ENCODE results near the gene IMPACT. TPM values are rescaled to one million over a fixed set of nuclear protein-coding genes. Genes with fewer than 3 reads are reported as not detected.

IMPACT gene
- total RNA-seq, 2 donors from 2014 or later: 21.5 to 28.7 TPM

- no peaks in the 10 kb centered on the region for H3K27me3 ChIP-seq (replicated peaks; ENCODE audit: insufficient read depth)
- H3K9me3 ChIP-seq: no peaks in the 10 kb centered on the region
- no peaks in the 10 kb centered on the region for H3K36me3 ChIP-seq
- no peak for DNase-seq (ENCODE audit: low spot score)
- no peaks in the 10 kb centered on the region for H3K4me1 ChIP-seq (ENCODE audit: control insufficient read depth in 1 of 2, low read depth in 2 of 2)
- no peak overlapping the region for H3K4me3 ChIP-seq
- no peak overlapping the region for H3K27ac ChIP-seq
- no peak for ATAC-seq (ENCODE audit: insufficient number of reproducible peaks, low FRiP score, low read depth)
- TF ChIP-seq CTCF (IDR thresholded peaks at IDR 0.05): no peak
Measured at GRCh38 chr18:24462838-24463775, 36.6 kb downstream of the IMPACT start.

GRCh38 chr18:24465486-24465885 is 39.0 kb downstream of the IMPACT start:
- TF ChIP-seq CTCF (IDR thresholded peaks at IDR 0.05): no peak
- no peak overlapping the region for H3K4me3 ChIP-seq
- no peak for DNase-seq (ENCODE audit: low spot score)
- no peaks in the 10 kb centered on the region for H3K27me3 ChIP-seq (replicated peaks; ENCODE audit: insufficient read depth)
- no peaks in the 10 kb centered on the region for H3K9me3 ChIP-seq
- no peaks in the 10 kb centered on the region for H3K36me3 ChIP-seq
- no peak for ATAC-seq (ENCODE audit: insufficient number of reproducible peaks, low FRiP score, low read depth)
- H3K27ac ChIP-seq: no peak overlapping the region
- H3K4me1 ChIP-seq (ENCODE audit: control insufficient read depth in 1 of 2, low read depth in 2 of 2): no peaks in the 10 kb centered on the region

- no peaks in the 10 kb centered on the region for H3K27me3 ChIP-seq (replicated peaks; ENCODE audit: insufficient read depth)
- no peaks in the 10 kb centered on the region for H3K36me3 ChIP-seq
- H3K4me1 ChIP-seq (ENCODE audit: control insufficient read depth in 1 of 2, low read depth in 2 of 2): no peaks in the 10 kb centered on the region
- TF ChIP-seq CTCF (IDR thresholded peaks at IDR 0.05): no peak
- no peak overlapping the region for H3K27ac ChIP-seq
- no peak for DNase-seq (ENCODE audit: low spot score)
- H3K4me3 ChIP-seq: no peak overlapping the region
- ATAC-seq (ENCODE audit: insufficient number of reproducible peaks, low FRiP score, low read depth): no peak
- no peaks in the 10 kb centered on the region for H3K9me3 ChIP-seq
Measured at GRCh38 chr18:24466771-24467170, 40.3 kb downstream of the IMPACT start.

- no peaks in the 10 kb centered on the region for H3K4me1 ChIP-seq (ENCODE audit: control insufficient read depth in 1 of 2, low read depth in 2 of 2)
- TF ChIP-seq CTCF (IDR thresholded peaks at IDR 0.05): no peak
- H3K27me3 ChIP-seq (replicated peaks; ENCODE audit: insufficient read depth): no peaks in the 10 kb centered on the region
- no peak overlapping the region for H3K4me3 ChIP-seq
- H3K9me3 ChIP-seq: no peaks in the 10 kb centered on the region
- ATAC-seq (ENCODE audit: insufficient number of reproducible peaks, low FRiP score, low read depth) (no peak), DNase-seq (ENCODE audit: low spot score) (no peak)
- H3K27ac ChIP-seq: no peak overlapping the region
- H3K36me3 ChIP-seq: no peaks in the 10 kb centered on the region
Measured at GRCh38 chr18:24470022-24470618, 43.6 kb downstream of the IMPACT start.

- no peak overlapping the region for H3K4me3 ChIP-seq
Measured at GRCh38 chr18:24470805-24471204, 44.3 kb downstream of the IMPACT start.

More at GRCh38 chr18:24470805-24471204, 44.3 kb downstream of the IMPACT start:
- H3K36me3 ChIP-seq: no peaks in the 10 kb centered on the region
- TF ChIP-seq CTCF (IDR thresholded peaks at IDR 0.05): no peak
- ATAC-seq (ENCODE audit: insufficient number of reproducible peaks, low FRiP score, low read depth) (no peak), DNase-seq (ENCODE audit: low spot score) (no peak)
- no peaks in the 10 kb centered on the region for H3K9me3 ChIP-seq
- no peaks in the 10 kb centered on the region for H3K27me3 ChIP-seq (replicated peaks; ENCODE audit: insufficient read depth)
- H3K4me1 ChIP-seq (ENCODE audit: control insufficient read depth in 1 of 2, low read depth in 2 of 2): no peaks in the 10 kb centered on the region
- no peak overlapping the region for H3K27ac ChIP-seq
